ENCODE results near the gene REPIN1.

Gene REPIN1
- total RNA-seq = 40.9 to 78.2 reads per million in 2 experiments

GRCh38 chr7:150368096-150368883 lies at the start of gene REPIN1:
REPIN1 (plus strand) TSS chr7:150368822; CDS start chr7:150369712, 890 bp downstream.
- peak; percentile 69 for DNase-seq (ENCODE audit: low read depth)

- DNase-seq (ENCODE audit: low read depth) = no peak
Observed at GRCh38 chr7:150321788-150322113, 46.9 kb upstream of the REPIN1 start.

- DNase-seq (ENCODE audit: low read depth) = no peak
Observed at GRCh38 chr7:150322114-150322832, 46.3 kb upstream of the REPIN1 start.

- DNase-seq (ENCODE audit: low read depth) = peak; percentile 15
Observed at GRCh38 chr7:150322833-150323681, 45.6 kb upstream of the REPIN1 start, which contains the start of the genes ACTR3C and LRRC61. ACTR3C (minus strand) TSS chr7:150323545; CDS start chr7:150295296, 28,249 bp downstream. LRRC61 (plus strand) TSS chr7:150323355; CDS start chr7:150336862, 13,507 bp downstream.

DNA sequence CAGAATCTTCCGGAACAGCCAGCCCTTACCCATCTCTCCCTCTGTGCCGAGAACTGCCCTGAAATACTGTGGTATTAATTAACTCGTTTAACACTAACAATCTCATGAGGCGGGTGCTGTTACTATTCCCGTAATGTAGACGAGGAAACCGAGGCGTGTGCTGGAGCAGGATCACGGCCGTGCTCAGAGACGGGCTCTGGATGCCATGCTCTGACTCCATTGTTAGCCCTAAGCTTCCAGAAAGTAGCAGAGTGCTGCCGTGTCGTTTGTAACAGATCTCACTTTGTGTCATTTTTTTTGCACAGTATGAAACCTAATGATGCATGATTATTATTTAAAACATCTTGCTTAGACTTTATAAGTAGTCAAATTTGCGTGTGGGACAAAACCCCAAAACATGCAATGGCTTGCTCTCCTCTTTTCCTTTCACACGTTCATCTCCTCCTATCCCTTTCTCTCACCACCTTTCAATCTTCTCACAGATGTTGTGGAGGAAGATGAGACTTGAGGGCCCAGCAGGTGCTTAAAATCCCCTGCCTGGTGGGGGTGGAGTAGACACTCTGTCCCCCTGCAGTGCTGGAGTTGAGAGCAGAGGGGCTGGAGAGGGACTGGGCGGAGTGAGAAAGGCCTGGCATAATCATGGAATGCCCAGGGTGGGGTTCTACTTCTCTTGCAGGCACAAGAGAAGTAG lies 44.8 kb upstream of the REPIN1 start:
- no peak for DNase-seq (ENCODE audit: low read depth)

DNA sequence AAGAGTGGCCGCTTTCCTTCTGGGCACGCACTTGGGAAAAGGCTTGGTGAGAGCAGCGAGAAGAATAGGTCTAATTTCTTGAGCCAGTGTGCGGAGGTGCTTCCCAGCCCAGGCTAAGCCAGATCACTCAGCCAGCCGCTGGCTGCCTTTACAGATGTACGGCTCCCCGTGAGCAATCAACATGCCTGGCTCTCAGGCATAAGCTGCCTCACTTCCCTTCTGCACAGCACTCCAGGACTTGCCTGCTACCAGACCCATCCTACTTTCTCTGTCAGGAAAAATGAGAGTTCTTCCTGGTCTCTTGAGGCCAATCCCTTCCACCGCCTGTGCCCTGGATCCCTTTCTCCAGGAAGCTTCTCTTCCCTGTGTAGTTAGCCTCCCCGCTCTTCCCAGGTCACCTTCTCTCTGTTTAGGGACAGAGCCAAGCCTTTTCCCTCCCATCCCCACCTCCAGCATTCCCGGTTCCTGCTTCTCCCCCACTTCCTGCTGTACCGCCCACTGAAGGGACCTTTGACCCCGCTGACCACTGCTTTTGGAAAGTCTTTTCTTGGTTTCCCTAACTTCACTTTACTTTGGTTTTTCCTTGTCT lies 44.2 kb upstream of the REPIN1 start:
- DNase-seq (ENCODE audit: low read depth) = no peak

DNA sequence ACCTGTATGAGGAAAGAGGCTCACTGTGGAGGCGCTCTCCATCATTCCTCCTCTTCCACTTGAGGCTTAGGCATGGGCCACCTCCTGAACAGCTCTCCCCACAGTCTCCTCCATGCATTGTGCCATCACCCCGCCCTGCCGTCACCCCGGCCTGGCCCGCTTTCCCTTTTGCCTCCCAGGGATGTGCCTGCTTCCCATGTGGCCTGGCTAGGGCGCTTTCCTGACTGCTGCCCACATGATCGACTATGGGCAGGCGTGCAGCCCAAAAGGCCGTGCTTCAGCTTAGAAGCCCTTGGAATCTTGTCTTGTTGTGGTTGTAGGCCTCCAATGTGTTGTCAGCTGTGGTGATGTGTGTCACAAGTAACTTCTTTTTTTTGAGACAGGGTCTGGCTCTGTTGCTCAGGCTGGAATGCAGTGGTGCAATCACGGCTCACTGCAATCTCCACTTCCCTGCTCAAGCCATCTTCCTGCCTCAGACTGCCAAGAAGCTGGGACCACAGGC lies 43.5 kb upstream of the REPIN1 start:
- DNase-seq (ENCODE audit: low read depth) = no peak

- DNase-seq (ENCODE audit: low read depth) = no peak
Observed at GRCh38 chr7:150325901-150326300, 42.7 kb upstream of the REPIN1 start.

GRCh38 chr7:150326657-150327268 lies 41.9 kb upstream of the REPIN1 start:
- no peak for DNase-seq (ENCODE audit: low read depth)

GRCh38 chr7:150327308-150327707 lies 41.3 kb upstream of the REPIN1 start:
- no peak for DNase-seq (ENCODE audit: low read depth)

DNA sequence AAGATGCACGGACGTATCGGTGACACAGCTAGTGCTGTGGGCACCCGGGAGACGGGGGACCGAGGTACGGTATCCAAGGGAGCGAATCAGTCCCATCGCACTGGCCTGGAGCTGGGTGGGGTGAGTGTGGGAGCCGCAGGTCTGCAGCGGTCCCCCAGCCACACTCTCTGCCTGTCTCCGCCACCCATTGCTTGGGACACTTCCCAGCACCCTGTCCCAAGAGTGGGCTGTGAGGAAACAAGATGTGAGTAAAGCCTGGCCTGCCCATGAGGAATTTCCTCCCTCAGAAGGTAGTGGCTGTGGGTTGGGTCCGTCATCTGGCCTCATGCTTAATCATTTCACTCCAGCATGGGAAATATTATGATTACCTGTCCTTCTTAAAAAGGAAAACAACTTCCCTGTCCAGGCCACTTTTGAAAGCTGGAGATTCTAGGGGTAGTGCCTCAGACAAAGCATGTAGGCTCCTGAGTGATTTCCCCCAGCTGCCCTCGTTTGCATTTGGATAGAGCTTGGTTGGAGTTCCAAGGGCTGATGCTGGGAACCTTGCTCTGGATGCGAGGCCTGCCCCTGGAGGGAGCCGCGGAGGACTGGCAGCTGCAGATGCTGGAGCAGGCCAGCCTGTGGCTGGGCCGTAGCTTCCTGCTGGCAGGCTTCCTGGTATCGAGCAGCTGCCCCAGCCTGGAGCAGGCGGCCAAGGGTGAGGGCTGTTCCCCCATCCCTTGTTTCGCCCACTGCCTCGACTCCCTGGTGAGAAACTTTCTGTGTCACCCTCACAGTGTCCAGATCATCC lies 39.1 kb upstream of the REPIN1 start:
- DNase-seq (ENCODE audit: low read depth) = no peak

- no peak for DNase-seq (ENCODE audit: low read depth)
Observed at GRCh38 chr7:150330211-150330885, 38.3 kb upstream of the REPIN1 start.

DNA sequence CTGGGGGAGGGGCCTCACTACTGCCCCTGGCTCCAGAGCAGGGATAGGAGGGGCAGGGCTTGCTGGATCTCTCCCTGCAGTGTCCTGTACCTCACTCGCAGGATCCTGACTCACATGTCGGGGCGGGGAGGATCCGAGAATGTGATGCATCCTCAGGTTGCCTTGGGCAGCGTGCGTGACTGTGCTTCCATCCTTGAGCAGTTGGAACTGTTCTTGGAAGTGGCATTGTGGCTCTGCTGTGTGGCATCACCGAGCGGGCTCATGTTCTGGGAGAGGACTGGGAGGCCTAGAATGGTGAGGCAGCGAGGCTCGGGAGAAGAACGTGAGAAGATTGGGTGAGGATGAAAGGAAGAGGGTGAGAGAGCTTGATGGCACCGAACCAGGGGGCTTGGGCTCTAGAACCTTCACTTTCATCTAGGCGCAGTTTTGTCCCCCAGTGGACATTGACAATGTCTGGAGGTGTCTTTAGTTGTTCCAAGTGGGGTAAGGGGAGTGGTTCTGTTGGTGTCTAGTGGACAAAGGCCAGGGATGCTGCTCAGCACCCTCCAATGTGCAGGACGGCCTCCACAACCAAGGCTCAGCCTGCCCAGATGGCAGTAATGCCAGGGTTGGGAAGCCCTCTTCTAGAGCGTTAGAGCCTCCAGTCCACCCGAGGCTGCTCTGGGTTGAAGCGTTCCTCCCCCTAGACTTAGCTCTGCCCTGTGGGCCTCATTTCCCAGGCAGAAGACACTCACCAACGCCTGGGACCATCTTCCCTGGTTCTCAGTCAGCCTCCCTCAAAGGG lies 35.6 kb upstream of the REPIN1 start:
- DNase-seq (ENCODE audit: low read depth) = no peak

DNA sequence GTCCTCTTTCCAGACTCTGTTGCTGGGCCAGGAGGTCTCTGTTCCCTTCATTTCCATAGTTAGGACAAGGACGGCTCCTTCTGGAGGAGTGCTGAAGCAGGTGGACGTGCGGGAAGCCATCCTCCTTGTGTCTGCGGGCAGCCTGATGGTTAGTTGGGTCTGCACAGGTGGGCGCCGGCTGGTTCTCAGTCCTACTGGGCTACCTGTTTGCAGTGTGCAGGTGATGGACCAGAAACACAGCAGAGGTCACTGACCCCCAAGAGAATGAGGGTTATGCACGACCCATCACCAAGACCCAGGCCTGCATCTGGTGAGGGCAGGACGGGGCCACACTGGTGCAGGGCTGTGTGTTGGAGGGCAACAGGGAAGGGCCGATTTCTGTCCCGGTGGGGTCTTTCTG lies 35.0 kb upstream of the REPIN1 start:
- DNase-seq (ENCODE audit: low read depth) = no peak

DNA sequence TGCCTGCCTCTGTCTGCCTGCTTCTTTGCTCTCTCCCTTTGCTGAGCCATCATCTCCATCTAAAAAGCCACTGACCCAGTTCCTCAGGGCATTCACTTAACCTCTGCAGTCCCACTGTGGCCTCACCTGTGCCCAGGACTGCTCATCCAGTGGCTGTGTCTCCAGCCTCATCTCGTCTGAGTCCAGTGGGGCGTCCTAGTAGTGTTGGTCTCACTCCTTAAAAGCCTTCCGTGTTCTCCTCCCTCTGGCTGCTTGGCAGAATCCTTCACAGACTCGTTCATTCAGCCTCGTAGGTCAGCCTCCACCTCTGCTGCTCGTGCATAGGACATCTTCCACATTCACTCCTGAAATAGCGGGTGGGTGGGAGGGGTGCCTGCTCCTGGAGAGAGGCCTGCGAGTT lies 34.5 kb upstream of the REPIN1 start:
- DNase-seq (ENCODE audit: low read depth) = no peak

DNA sequence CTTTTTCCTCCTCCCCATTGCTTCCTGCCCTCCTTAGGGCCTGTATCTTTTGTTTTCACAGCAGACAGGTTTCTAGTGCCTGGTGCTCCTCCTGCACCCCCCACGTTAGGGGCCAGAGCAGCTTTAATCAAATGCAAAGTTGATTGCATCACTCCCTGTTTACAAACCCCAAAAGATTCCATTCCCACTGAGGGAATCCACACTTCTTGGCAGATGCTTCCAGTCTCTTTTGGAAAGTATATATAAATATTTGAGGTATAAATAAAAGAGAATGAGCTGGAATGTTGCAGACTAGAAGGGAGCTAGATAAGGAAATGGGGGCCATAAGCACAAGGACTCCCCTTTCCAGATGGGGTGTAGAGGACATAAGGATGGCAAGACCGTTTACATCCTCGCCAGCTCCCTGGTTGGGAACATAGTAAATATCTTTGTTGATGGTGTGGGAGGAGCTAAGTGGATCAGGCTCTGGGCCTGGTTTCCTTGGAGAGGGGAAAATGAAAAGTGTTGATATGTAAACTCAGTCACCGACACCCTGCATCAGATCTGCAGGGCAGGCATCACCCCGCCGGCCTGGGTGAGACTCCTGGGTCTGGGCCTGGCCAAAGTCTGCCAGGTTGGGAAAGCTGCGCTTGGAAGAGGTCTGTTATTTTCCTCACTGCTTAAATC lies 33.4 kb upstream of the REPIN1 start:
- no peak for DNase-seq (ENCODE audit: low read depth)

- no peak for DNase-seq (ENCODE audit: low read depth)
Observed at GRCh38 chr7:150335774-150336112, 32.9 kb upstream of the REPIN1 start.

GRCh38 chr7:150336746-150337145 lies 31.9 kb upstream of the REPIN1 start:
- no peak for DNase-seq (ENCODE audit: low read depth)

Measured in T follicular helper cell (primary cell).